HL-60/S4 treated with retinoic acid at 250 ng/mL for 4 days and 3 days (cell line): ENCODE data around the gene KCP.

ENCODE experiments used
- in situ Hi-C: fragments of 300-500 bp; cut with MboI; formaldehyde crosslinking; loops from 2 replicates; pipeline ENCODE4 v1.7.0; 2022; ENCODE audit warnings: low sequenced_read_pairs

KCP gene

GRCh38 chr7:128843938-128844621 is 66.4 kb downstream of the KCP start:
- in situ Hi-C loops, result no loop called here

GRCh38 chr7:128842674-128843641 is 67.6 kb downstream of the KCP start:
- in situ Hi-C loops, result no loop called here

- in situ Hi-C loops, result no loop called here
Measured at GRCh38 chr7:128841921-128842673, 68.4 kb downstream of the KCP start.

DNA sequence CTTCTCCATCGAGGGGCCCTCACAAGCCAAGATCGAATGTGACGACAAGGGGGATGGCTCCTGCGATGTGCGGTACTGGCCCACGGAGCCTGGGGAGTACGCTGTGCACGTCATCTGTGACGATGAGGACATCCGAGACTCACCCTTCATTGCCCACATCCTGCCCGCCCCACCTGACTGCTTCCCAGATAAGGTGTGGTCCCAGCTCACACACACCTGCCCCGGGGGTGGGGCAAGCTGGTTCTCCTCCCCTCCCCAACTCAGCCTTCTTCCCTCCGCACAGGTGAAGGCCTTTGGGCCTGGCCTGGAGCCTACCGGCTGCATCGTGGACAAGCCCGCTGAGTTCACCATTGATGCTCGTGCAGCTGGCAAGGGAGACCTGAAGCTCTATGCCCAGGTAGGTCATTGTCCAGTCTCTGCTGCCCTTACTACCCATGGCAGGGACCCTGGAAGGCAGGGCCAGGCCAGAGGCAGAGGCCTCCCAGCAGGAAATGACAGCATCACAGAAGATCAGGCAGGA is 69.3 kb downstream of the KCP start:
- in situ Hi-C loops, result no loop called here

DNA sequence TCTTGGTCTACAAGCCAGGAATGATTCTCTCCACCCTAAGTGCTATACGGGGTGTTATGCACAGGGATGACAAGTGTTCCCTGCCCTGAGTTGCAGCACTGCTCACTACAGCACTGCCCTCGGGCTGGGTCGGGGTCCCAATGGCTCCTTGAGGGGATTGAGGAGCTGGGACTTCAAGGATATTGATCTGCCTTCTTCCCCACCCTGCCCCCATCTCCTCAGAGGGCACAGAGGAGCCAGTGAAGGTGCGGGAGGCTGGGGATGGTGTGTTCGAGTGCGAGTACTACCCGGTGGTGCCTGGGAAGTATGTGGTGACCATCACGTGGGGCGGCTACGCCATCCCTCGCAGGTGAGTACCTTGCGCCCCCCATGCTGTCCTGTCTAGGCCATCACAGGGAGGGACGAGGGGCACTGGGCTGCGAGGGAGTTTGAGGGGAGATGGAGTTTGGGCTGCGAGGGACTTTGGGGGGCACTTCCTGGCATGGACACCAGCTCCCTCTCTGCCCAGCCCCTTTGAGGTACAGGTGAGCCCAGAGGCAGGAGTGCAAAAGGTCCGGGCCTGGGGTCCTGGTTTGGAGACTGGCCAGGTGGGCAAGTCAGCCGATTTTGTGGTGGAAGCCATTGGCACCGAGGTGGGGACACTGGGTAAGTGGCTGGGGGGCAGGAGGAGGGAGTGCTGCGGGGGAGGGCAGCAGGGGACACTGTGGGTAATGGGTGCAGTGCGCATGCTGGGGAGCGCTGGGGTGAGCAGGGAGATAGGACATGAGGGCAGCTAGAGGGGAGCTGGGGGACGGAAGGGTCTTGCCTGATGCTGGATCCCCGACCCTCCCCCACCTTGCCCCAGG is 70.0 kb downstream of the KCP start:
- in situ Hi-C loops, result no loop called here

DNA sequence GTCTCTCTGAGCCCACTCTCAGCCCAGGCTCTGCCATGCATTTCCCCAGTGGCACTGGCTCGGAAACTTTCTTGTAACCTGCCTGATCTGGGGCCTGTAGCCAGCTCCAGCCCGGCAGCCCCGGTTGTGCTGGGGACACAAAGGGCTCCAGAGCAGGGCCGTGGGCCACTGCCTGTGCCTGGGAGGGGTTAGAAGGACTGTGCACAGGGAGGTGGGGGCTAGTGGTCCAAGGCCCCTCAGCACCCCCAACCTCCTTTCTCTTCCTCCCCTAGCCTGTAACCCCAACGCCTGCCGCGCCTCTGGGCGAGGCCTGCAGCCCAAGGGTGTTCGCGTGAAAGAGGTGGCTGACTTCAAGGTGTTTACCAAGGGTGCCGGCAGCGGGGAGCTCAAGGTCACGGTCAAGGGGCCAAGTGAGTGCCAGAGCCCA is 70.7 kb downstream of the KCP start:
- in situ Hi-C loops, result no loop called here

DNA sequence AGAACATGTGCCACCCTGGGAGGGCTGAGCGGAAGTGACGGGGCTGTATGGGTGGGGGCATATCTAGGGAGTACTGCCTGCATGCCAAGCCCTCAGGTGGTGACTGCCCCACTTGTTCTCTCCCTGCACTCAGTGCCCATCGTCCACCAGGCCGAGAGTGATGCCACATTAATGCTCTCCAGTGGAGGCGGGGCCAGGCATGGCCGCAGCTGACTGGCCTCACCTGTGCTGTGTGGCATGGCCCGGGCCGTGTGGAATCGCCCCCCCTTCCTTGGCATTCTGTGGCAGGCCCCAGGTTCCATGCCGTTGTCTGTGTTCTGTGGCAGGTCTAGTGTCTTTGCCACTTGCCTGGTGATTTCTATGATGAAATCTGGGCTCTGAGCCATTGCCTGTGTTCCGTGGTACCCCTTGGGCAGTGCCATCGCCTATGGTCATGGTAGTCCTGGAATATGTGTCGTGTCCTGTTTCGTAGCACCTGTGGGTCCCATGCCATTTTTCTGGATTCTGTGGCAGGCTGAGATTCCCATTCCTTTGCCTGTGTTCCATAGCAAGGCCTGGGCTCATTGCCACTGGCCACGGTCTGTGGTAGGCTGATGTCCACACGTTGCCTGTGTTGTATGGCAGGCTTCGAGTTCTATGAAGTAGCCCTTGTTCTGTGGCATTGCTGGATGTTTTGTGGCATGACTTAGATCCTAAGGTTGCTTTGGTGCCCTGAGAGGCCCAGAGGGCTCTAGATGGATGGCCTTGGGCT is 71.4 kb downstream of the KCP start:
- in situ Hi-C loops, result no loop called here

- in situ Hi-C loops, result no loop called here
Measured at GRCh38 chr7:128838109-128838779, 72.3 kb downstream of the KCP start.

DNA sequence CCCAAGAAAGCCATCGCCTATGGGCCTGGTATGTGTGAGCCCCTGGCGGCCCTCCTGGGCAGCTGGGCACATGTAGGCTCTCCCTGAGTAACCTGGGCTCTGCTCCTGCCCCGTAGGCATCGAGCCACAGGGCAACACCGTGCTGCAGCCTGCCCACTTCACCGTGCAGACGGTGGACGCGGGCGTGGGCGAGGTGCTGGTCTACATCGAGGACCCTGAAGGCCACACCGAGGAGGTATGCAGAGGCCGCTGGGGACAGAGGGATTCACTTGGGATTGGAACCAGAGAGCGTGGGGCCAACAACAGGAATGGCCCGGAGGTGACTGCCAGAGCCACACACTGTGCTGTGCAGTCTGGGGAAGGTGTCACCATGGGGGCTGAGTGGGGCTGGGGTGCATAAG is 73.0 kb downstream of the KCP start:
- in situ Hi-C loops, result no loop called here

DNA sequence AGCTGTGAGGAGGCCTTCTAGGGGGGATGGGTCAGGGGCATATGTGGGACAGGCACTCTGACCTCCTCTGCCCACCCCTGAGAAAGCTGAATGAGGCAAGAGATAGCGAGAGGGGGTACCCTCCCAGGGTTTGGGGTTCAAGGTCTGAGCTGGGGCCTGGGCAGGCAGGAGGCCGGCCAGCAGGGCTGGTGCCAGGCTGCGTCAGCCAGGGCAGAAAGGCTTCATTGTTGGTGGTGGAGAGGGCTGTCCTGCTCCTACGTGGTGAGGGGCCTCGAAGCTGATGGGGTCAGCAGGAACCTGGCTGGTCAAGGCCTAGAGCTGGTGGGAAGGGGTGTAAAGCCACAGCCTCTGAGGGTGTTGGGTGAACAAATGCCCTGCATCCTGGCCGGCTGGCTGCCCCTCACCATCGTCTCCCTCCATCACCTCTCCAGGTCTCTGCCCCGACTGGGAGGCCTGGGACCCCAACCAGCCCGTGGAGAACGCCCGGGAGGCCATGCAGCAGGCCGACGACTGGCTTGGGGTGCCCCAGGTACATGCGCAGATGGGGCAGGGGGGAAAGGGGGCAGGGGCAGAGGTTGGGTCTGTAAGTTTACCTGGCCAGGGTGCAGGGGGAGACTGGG is 73.7 kb downstream of the KCP start:
- in situ Hi-C loops, result no loop called here

DNA sequence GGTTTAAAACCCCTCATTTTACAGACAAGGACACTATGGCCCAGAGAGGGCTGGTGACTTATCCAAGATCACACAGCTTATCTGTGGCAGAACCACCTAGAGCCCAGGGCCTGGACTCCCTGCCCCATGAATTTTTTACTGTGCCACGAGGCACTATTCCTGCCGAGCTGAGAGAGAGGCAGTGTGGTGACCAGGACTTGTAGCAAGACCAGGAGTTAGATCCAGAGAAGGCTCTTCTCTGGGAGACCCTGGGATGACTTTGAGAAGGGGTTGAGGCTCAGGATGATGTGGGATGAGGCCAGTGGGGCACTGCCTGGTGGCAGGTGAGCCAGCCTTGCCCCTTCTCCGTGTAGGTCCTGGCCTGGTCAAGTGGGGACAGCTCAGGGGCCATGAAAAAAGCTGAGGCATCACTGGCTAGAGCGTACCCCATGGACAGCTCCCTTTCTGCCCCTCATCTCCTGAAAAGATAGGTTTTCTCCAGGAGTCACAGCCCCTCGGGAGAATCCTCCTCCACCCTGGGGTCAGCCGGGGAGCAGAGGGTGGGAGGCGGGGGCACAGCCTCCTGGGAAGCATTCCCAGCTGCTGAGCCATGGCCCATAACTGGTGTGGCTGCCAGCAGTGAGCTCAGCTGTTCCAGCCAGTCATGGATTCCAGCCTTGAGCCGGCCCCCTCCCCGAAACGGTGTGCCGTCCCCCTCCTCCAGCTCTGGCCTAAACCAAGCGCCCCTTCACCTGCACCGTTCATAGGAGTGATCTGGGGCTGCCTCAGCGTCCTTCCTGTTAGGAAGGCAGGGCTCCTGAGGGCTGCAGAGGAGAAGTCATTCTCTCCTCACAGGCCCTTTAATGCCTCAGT is 74.5 kb downstream of the KCP start:
- in situ Hi-C loops, result no loop called here

DNA sequence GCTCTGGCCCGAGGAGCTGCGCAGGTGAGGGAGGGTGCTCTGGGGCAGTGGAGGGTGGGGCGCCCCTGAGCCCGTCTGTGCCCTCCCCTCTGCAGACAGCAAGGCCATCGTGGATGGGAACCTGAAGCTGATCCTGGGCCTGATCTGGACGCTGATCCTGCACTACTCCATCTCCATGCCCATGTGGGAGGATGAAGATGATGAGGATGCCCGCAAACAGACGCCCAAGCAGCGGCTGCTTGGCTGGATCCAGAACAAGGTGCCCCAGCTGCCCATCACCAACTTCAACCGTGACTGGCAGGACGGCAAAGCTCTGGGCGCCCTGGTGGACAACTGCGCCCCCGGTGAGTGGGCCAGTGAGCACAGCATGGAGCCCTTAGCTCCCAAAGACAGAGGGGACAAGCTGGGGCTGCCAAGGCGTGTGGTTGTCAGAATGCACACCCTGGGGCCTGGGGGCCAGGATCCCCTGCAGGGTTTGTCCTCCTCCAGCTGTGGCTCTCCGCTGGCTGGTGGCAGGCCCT is 75.2 kb downstream of the KCP start:
- in situ Hi-C loops, result no loop called here

DNA sequence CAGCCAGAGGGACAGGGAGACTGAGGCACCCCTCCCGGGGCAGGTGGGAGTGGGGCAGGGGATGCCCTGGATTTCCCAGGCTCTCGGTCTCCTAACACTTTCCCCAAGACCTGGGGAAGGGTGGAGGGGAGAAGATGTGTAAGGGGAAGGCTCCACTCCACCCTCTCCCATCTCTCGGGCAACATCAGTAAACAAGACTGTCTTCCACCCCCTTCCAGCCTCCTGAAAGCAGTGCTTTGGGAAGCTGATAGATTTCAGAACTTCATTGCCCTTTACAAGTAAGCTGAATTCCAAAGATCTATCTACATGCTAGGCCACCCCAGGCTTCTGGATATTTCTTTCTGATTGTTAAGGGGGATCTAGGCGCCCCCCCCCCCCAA is 76.6 kb downstream of the KCP start:
- in situ Hi-C loops, result no loop called here

DNA sequence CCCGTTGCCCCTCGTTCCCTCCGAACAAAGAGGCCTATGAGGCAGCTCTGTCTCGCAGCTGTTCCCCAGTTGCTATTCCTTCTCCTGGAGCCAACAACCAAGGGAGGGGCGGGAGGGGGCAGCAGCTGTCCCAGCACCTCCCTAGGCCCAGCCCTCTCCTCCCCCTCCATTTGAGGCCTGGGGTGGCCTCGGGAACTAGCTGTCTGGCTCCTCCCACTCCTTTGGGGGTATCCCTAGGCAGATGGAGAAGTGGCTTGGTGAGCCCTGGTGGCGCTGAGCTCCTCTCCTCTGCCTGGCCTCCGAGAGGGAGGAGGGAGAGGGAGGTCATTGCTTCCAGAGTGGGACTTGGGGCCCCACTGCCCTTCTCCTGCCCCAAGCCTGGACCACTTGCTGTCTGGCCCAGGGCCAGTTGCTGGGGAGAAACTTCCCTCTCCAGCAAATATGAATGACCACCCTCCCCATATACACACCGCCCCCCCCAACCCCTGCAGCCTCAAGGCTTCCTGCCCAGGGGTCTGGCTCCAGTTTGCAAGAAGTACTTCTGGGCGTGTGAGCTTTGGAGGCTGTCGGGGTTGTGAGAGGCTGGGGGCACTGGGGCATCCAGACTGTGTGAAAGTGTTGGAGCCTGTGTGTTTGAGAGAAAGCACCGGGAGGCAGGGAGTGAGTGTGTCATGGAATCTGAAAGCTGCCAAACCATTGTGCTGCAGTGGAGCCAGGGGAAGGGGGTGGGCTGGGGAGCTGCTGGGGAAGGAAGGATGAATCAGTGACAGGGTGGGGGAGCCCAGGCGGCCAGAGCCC is 77.2 kb downstream of the KCP start:
- in situ Hi-C loops, result no loop called here

GRCh38 chr7:128832880-128833147 is 77.7 kb downstream of the KCP start:
- in situ Hi-C loops, result no loop called here

- in situ Hi-C loops, result no loop called here
Measured at GRCh38 chr7:128831994-128832879, 78.3 kb downstream of the KCP start.
